HG03064 (cell line): ENCODE results near the gene WDR4.
"Not testable (repeated sequence)": the region's sequence is repeated elsewhere in the genome, so short reads cannot be mapped to it uniquely, and the experiment has no call there.

ENCODE experiments used
- ATAC-seq: cut with Tn5 transposase; IDR thresholded peaks from one replicate; pipeline ENCODE4 v1.9.1; 2021; ENCODE audit warnings: low read depth; ENCODE audit not compliant: unreplicated experiment

Gene WDR4

DNA sequence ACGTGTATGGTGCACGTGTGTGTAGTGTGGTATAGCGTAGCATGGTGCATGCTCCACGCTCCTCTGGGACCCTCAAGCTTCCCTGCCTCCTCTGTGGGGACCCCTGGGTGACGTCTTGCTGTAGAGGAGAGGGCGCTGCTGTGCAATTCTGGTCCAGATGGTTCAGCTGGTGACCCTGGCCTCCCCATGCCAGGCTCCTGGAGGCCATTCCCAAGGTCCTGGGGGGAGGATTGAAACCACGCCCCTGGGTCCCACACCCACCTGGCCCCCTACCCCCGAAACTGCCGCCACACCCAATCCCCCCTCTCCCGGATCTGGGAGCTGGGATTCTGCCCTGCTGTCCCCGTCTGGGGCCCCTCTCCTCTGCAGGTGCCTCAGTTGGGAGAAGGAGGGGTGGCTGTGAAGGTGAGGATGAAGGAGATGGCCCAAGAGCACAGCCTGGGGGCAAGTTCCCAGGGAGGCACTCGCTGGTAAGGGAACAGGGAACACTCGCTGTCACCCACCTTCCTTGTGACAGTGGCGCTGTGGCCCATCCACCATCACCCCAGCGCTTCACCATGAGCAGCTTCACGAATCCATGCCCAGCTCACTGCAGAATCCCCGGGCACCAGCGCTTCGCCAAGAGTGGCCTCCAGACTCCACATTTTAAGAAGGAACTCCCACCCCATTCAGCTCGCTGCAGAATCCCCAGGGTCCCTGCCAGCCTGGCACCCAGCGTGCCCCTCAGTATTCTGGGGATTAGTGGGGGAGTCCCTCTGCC is 38.0 kb downstream of the WDR4 start:
- no peak for ATAC-seq

DNA sequence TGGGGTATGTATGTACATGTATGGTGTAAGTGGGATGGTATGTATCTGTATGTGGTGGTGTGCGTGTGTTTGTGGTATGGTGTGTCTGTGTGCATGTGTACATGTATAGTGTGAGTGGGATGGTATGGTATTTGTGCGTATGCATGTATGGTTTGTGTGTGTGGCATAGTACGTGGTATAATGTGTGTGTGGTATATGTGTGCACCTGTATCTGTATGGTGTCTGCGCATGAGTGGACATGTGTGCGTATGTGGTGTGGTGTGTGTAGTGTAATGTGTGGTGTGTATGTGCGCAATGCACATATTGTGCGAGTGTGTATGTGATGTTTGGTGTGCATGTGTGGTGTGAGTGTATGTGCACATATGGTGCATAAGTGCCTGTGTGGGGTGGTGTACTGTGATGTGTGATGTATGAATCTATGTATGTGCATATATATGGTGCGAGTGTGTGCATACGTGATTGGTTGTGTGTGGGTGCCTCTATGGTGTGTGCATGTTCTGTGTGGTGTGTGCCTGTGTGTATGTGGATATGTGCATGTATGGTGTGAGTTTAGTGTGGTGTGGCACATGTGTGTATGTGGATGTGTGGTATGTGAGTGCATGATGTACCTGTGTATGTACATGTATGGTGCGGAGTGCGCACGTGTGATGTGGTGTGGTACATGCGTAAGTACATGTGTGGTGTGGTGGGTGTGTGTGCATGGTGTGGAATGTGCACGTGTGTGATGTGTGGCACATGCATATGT is 38.8 kb downstream of the WDR4 start:
- ATAC-seq, result no peak

DNA sequence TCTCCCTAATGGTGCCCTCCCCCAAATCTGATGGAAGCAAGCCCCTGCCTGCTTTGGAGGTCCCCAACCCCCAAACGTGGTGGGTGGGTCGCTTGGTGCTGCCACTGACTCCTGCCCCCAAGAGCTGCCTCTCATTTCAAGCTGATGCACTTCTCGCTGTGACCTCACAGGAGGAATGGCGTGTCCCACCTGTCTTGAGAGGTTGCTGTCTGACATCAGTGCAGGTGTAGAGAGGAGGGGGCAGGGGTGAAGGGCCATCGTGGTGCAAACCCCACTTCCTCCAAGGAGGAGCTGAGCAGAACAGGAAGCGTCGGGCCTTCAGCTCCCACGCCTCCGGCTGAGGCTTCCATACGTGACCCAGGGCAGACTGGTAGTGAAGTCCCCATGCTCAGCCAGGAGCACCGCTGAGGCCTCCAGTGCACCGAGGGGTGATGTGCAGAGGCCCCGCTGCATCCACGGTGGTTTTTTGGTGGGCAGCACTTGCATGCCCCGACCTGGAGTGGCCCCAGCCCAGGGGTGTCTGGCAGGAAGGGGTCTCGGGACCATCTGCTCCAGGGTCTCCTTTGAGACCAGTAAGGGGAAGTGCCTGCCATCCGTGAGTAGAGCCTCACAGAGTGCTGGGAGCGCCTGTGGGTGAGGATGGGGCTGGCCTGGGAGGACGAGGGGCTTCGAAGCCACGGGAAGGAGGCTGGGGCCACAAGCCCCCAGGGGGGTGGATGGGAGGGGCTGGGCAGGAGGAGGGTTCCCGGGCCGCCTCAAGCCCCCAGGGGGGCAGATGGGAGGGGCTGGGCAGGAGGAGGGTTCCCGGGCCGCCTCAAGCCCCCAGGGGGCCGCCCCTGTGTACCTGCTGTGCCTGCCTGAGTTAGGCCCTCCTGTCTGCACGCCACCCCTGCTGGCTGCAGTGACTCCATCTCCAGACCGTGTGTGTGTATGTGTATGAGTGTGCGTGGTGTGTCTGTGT is 39.8 kb downstream of the WDR4 start:
- ATAC-seq, result no peak

DNA sequence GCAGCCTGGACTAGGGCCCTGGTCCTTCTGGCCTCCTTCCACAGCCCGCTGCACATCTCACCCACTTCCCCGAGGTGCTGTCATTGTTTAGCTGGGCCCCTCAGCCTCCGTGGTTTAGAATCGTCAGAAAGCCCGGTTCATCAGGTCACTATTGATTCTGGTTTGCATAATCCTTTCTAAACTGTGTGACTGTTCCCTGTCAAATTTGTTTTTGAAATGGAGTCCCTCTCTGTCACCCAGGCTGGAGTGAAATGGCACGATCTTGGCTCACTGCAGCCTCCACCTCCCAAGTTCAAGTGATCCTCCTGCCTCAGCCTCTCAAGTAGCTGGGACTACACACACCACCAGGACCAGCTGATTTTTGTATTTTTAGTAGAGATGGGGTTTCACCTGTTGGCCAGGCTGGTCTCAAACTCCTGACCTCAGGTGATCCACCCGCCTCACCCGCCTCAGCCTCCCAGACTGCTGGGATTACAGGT is 41.1 kb downstream of the WDR4 start:
- not testable (repeated sequence) for ATAC-seq

DNA sequence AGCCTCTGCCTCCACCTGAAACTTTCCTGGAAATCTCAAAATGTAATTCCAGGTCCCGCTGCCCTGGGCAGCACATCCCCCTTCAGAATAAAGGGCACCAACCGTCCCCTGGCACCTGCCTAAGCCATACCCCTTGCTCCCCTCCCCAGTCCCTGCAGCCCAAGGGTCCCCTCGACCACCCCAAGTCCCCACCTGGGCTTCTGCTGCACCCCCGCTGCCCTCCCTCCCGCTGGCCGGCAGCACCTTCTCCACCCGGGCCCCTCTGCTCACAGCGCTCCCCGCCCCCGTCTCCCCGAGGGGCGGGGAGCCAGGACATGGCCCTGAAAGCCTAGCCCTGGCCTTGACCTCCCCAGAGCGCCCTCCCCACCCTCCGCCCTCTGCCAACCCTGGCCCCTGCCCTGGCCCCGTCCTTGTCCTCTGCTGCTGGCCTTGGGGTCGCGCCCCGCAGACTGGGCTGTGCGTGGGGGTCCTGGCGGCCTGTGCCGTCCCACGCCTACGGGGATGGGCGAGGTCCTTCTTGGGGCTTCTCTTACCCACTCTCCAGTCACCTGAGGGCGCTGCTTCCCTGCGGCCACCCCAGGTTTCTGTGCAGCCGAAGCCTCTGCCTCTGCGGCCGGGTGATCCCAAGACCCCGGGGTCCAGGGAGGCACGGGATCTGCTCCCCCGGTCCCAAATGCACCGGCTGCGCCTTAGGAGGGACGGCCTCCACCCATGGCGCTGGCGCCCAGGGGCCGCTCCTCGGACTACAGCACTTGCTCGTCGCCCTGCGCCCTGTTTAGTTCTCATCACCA is 41.7 kb downstream of the WDR4 start:
- ATAC-seq, result no peak

DNA sequence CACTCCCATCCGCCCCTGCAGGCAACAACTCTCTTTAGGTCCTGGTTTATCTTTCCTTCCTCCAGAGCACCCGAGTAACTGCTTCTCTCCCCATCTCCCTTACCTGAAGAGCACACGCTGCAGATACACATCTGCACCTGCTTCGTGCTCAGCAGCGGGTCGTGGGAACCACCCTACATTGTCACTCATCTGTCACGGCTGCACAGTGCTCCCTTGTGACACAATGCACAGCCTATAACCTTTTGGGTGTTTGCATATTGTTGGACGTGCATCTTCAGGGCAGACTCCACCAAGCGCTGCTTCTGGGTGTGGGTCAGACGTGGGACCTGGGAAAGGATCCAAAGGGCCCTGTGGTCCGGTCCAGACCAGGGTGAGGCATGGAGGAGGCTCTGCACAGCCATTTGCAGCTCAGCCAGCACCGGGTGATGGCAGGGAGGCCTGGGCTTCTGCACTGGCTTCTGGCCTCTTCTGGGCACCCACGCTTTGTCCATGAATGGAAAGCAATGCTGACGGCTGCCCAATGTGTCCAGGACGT is 42.5 kb downstream of the WDR4 start:
- no peak for ATAC-seq

DNA sequence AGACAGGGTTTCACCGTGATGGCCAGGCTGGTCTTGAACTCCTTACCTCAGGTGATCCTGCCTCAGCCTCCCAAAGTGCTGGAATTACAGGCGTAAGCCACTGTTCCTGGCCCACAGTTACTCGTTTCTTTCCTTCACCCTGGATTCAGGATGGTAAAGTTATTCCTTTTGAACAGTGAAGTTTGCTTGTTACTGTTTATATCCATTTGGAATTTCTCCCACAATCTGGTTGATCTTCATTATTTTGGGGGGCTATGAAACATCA is 43.0 kb downstream of the WDR4 start:
- ATAC-seq, result no peak

DNA sequence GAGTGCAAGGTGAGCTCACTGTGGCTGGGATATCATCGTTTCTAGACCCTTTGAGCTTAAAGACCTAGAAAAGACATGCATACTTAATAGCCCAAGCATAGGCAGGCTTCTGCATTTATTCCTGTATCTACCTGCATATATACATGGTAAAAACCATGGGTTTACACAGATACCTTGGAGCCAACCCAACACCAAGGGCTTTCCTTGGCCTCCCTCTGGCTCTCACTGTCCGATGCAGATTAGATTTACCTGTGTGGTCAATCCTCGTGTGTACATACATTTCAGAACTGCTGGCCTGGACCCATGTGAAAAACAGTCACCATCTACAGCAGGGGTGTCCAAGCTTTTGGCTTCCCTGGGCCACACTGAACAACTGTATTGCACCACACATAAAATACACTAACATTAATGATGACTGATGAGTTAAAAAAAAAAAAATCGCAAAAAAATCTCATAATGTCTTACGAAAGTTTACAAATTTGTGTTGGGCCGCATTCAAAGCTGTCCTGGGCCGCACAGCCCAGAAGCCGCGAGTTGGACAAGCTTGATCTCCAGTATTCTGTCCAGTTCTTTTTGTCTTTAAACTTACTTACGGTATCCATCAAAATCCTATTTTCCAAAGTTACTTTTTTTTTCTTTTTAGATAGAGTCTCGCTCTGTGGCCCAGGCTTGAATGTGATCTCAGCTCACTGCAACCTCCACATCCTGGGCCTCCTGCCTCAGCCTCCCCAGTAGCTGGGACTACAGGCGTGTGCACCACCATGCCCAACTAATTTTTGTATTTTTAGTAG is 43.5 kb downstream of the WDR4 start:
- ATAC-seq, result no peak

DNA sequence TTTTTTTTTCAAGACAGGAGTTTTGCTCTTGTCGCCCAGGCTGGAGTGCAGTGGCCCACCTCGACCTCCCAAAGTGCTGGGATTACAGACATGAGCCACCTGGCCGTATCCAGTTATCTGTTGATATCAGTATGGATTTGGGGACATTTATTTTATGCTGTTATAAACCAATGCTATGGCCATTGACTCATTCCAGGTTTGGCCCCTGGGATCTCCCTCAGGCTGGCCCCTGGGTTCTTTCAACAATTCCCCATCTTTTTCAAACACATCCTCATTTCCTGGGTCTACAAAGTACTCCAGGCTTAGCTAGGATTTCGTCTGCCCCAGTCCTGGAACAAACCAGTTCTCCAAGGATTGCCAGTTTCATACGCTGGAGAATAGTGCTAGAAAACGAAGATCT is 44.1 kb downstream of the WDR4 start:
- no peak for ATAC-seq

DNA sequence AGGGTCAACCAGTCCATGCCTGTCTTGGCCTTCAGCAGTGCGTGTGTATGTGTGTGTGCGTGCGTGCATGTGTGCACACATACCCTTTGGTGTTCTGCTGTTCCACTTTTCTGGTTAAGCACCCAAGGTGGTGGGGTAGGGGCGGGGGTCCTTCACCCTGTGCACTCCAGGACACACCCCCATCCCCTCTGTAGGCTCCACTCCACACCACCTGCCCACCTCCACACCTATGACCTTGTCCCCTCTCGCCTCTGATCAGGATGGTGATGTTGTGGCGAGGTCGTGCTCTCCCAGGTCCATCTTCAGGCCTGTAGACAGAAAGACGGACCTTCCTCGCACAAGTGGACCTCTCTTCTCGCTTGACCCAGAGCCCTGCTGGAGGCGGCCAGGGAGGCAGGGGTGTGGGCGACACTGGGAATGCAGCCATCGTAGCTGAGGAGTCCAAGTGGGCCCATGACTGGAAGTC is 44.6 kb downstream of the WDR4 start:
- no peak for ATAC-seq

DNA sequence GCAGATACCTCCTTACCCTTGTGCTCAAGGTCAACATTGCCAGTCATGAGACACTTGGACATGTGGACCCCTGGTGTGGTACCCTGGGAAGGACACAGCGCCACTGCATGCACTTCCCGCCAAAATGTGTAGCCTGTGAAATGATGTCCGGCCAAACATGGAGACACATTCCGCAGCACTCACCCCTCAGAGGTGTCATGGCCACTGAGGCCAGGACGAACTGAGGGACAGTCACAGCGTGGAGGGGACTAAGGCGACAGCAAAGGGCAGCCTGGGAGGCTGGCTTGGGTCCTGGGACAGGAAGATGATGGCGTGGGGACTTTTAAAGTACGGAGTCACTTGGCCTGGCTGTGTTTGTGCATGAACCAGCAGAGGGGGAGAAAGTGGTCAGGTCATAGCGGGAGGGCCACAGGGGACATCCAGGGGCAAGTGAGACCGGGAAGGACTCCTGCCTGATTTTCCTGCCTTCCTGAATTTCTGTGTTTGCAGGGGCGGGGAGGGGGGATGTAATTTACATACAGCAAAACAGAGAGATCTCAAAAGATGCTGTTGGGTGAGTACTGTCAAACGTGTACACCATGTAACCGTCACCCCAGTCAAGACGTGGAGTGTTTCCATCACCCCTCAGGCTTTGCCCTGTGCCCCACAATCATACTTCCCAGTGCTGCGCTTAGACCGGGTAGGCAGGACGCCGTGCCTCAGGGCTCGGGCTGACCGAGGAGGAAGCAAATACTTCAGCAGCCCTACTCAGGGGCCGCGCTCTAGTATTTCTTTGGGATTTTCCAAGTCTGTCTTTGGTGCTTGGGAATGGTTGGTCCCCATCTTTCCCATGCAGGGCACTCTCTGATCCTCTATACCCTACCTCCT is 45.2 kb downstream of the WDR4 start:
- no peak for ATAC-seq

DNA sequence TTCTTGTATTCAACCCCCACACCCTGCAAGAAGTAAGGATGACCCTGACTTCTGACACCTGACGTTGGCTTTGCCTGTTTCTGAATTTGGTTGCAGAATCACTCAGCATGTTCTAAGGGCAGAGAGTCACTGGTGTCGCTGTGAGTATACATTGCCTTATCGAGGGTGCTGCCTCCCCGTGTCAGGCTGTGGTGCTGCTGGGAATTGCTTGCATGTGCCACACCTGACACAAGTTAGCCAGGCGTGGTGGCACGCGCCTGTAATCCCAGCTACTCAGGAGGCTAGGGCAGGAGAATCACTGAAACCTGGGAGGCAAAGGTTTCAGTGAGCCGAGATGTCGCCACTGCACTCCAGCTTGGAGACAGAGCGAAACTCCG is 45.9 kb downstream of the WDR4 start:
- no peak for ATAC-seq

DNA sequence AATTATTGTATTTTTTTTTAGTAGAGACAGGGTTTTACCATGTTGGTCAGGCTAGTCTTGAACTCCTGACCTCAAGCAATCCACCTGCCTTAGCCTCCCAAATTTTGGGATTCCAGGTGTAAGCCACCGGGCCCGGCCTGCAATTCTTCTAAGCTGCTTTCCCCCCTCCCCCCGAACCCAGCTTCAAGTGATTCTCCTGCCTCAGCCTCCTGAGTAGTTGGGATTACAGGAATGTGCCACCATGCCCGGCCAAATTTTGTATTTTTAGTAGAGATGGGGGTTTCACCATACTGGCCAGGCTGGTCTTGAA is 47.1 kb downstream of the WDR4 start:
- not testable (repeated sequence) for ATAC-seq

DNA sequence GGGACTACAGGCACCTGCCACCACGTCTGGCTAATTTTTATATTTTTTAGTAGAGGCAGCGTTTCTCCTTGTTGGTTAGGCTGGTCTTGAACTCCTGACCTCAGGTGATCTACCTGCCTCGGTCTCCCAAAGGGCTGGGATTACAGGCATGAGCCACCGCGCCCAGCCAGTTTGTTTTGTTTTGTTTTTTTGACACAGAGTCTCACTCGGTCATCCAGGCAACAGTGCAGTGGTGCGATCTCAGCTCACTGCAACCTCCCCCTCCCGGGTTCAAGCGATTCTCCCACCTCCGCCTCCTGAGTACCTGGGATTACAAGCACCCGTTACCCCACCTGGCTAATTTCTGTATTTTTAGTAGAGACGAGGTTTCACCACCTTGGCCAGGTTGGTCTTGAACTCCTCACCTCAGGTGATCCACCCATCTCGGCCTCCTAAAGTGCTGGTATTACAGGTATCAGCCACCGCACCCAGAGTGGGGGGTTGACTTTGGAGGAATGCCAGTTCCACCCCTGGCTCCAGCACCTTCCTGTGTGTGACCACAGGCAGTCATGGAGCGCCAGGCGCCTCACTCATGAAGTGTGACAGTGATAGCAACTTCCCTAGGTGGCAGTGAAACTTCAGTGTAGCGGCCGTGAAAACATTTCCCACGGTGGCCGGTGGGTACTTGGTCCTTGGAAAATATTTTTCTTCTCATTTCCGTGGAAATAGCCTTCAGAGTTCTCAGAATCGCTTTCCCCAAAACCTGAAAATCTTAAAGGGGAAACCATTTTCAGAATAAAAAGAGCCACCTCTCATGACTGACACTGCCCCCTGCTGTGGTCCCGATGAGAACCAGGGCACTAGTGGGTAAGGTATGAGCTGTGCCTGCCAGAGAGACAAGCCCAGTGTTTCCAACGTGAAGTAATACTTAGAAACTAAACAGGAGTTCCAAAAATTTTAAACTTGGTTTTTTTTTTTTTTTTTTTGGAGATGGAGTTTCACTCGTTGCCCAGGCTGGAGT is 48.6 kb downstream of the WDR4 start:
- ATAC-seq, result no peak

DNA sequence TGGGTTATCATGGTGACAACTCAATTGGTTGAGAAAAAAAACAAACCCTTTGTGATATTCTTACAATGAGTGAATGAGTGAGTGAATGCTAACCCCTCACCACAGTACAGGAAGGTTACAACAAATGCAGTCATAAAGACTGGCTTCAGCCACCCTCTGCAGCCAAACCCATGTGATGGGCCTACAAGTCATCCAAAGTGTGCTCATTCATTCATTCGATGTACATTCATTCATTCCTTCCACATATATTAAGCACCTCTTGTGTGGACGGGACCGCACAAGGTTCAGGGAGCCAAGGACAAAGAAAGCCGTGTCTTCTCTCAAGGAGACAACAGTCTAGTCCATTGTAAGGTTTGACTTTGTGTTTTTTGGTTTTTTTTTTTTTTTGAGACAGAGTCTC is 49.4 kb downstream of the WDR4 start:
- no peak for ATAC-seq

DNA sequence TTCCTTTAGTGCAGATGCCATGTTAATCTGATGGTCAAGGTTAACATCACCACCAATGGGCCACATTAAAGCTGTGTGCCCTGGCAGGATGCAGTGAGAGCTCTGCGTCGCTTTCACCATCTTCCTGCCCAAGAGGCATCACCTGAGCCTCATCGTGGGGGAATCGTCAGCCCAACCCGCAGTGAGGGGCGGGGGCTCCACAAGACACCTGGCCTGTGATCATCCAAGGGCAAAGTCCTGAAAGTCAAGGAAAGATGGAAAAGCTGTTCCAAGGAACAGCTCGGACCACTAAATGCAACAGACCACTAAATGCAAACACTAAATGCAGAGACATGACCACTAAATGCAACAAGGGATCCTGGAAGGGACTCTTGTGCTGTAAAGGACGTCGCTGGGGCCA is 49.9 kb downstream of the WDR4 start:
- ATAC-seq, result no peak

DNA sequence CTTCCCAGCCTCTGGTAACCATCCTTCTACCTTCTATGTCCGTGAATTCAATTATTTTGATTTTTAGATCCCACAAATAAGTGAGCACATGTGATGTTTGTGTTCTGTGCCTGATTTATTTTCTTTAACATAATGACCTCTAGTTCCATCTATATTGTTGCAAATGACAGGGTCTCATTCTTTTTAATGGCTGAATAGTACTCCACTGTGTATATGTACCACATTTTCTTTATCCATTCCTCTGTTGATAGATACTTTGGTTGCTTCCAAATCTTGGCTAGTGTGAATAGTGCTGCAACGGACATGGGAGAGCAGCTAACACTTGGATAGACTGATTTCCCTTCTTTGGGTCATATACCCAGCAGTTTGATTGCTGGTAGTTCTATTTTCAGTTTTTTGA is 51.8 kb downstream of the WDR4 start:
- ATAC-seq, result no peak
